Stimulated activated CD4-positive, alpha-beta T cell treated with anti-CD3 and anti-CD28 coated beads, Interleukin-15, amount 100 ng/mL, for 48 hours (primary cell): ENCODE data around the gene ZBTB7B.

ENCODE experiments used
- DNase-seq, 2 donors: peaks; one replicate each; pipeline ENCODE4 v3.0.0-alpha.2; 2020; ENCODE audit warnings: low read depth in 2 of 2

Gene ZBTB7B

GRCh38 chr1:155060736-155061135 is 58.1 kb downstream of the ZBTB7B start:
- no peak for DNase-seq

GRCh38 chr1:155061381-155062150 is 59.0 kb downstream of the ZBTB7B start:
- peak; percentile 88 to 95 for DNase-seq

GRCh38 chr1:155062151-155062686 is 59.6 kb downstream of the ZBTB7B start:
- no peak for DNase-seq

- DNase-seq = peak in 1 of 2 donors; percentile 81
Observed at GRCh38 chr1:155062702-155063411, 60.3 kb downstream of the ZBTB7B start.

GRCh38 chr1:155063550-155064110 is 61.0 kb downstream of the ZBTB7B start, which contains the start of gene EFNA4:
Gene EFNA4, plus strand, starts transcription at chr1:155063740. Its CDS starts 84 bp downstream, at chr1:155063824.
- peak in 1 of 2 donors; percentile 82 for DNase-seq

- DNase-seq = no peak
Observed at GRCh38 chr1:155064111-155064831, 61.7 kb downstream of the ZBTB7B start.

- DNase-seq = no peak
Observed at GRCh38 chr1:155064832-155065429, 62.3 kb downstream of the ZBTB7B start.

- no peak for DNase-seq
Observed at GRCh38 chr1:155066777-155067176, 64.2 kb downstream of the ZBTB7B start.
